ENCODE data around the gene TEX29.

Gene TEX29

DNA sequence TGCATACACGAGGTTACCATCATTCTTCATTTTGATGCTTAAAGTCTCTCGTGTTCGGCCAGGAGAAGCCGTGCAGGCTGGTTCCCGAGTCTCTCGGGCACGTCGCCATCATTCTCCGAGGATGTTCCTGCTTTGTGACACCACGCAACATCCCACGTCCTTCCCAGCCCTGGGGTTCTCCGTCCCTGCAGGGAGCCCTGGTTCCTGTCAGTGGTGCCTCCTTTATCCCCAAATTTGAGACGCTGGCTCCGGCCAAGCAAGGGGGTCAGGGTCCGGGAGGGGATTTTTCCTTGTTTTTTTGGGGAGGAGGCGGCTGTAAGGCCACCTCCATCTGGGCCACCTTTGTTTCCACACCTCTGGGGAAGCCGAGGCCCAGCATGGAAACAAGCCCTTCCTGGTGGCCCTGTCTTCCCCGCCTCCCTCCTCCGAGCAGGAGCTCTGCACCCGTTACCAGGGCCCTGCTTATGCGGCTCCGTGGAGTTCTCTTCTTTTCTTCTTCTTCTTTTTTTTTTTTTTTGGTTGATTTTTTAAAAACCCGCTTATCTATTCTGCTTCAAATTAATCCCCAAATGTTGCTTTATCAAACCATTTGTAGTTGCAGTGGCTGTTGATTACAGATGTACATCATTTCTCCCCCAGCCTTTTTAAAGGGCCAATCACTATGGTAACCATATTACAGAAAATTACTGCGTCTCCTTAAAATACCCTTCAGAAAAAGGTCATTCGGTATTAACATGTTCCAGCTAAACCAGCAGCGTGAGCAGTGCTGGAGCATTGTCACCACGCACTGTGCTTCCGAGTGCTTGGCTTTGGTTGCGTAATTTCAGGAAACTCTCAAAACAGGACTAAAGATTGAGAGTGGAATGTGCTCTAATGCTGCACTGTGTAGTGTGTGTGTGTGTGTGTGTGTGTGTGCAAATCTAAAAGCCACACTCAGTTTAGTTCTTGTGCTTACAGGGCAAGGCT lies 50.4 kb downstream of the TEX29 start:
- no peak for DNase-seq (ENCODE audit: low read depth)

DNA sequence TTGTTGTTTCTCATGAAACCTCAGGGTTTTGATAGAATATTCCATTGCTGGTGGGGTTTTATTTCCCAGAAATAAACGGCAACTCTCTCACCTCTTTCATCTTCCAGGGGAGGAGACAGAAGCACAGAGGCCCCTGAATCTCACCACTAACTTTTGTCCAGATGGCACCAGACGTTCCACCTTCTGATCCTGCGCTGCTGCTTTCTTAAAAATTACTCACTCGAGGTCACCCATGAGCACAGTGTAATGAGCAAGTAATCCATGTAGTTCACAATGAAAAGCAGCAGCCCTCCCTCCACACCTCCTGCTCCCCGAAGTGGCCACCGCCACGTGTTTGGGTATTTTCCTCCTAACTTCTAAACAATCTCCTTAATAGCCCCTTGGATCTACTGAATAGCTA lies 51.3 kb downstream of the TEX29 start:
- DNase-seq (ENCODE audit: low read depth): no peak

DNA sequence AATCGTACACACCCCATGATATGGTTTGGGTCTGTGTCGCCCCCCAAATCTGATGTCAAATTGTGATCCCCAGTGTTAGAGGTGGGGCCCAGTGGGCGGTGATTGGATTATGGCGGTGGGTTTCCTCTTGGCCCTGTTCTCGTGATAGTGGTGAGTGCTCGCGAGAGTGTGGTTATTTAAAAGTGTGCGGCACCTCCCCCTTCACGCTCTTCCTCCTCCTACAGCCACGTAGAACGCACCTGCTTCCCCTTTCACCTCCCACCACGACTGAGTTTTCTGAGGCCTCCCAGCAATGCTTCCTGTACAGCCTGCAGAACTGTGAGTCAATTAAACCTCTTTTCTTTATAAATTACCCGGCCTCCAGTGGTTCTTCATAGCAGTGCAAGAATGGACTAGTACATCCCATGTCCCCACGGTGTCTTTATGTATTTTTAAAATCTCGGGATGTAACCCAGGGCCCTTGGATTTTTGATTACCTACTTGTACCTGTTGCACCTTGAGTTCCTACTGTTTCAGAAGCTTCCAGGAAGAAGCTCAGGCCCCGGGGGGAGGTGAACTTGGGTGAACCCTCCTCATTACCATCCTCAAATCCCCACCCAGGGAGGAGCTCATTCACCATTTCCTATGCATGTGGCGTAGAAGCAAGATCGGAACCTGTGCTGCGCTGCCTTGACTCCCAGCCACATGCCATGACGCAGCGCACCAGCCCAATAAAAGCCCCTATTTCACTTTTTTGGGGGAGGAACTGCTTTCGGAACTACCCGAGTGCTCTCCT lies 52.4 kb downstream of the TEX29 start:
- no peak for DNase-seq (ENCODE audit: low read depth)

DNA sequence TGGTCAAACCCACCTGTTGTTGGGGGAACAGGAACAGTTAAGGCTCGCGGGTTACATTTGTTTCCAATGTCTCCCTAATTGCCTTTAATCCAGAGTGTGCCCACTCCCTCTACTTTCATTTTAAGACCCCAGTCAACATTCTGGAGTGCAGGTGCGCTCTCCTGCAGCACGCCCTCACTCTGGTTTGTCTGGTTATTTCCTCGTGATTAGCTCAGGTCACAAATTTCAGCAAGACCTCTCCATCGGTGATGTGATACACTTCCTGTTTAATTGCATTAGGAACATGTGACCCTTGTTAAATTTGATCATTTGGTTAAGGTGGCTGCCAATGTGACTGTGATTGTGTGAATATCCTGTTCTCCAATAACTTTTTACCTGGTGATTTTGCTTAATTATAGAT lies 53.0 kb downstream of the TEX29 start:
- DNase-seq (ENCODE audit: low read depth): no peak

DNA sequence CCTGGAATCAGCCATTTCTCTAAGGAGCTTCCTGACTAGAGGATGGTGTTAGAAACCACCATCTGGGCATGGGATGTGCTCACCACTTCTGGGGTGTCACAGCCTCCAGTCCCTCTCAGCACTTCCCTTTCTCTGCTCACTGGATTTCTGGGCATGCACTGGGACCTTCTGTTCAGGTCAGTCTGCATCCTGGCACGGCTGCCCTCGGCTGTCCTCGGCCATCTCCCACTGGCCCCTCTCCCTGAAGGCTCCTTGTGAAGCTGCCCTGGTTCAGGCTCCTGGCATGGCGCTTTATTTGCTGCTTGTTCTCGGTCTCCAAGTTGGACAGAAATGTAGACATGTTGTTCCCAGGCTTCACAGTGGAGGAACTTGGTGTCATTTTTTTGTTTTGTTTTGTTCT lies 60.0 kb downstream of the TEX29 start:
- DNase-seq (ENCODE audit: low read depth): no peak

DNA sequence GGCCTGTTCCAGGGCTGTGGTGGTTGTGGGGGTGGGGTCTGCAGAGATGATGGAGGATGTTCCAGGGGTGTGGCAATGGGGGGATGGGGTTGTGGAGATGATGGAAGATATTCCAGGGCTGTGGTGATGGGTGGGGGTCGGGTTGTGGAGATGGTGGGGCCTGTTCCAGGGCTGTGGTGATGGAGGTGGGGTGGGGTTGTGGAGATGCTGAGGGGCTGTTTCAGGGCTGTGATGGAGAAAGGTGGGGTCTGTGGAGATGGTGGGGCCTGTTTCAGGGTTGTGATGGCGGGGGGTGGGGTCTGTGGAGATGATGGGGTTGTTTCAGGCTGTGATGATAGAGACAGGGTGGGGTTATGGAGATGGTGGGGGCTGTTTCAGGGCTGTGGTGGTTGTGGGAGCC lies 62.0 kb downstream of the TEX29 start:
- no peak for DNase-seq (ENCODE audit: low read depth)

DNA sequence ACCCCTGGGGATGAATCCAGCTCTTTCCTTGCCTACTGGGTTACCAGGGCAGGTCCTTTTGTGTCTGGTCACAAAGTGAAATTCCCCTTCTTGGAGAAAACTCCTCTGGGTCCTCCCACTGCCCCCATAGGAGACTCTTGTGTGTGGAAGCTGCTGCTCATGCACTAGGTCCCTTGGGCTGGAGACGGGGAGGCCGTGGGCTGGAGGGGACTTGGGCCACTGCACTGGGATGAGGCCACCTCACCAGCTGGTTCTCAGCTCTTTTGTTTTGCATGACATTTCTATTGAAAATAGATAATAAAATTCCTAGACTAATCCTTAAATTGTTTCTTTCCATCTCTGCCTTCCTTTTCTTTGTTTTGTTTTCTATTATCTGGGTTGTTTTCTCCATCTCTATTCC lies 62.4 kb downstream of the TEX29 start:
- DNase-seq (ENCODE audit: low read depth): no peak

DNA sequence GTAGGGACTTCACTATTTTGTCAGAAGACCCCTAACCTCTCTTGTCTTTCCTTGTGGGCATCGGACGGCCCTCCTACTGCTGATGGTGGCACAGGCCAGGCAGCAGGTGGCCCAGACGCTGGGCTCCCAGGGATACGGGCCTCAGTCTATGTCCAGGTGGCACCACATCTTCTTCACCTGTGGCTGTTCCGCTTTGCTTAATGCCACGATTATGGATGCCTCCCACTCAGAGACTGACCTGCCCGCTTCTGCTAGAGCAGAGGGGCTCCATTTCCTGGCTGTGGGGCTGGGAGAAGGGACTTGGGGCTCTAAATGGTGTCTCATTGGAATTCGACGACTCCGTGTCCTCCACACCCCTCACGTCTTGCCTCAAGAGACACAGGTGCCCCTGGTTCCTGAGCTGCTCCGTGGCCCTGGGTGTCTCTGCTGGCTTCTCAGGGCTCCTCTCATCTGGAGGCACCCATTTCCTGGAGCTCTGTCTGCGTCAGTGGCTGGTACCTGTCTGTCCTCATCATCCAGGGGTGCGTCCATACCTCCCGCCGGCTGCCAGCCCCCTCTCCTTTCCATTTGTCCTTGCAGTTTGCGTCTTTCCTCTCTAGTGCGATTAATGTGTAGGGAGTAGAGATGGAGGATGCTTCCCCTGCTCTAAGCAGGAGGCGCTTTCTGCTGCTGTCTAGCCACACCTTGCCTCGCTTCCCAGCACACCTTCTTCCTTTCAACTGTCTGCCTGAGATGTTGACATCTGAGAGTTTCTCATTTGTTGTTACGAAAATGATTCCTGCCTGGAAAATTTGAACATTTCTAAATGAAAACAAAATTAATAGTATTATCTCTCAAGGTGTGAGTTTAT lies 63.4 kb downstream of the TEX29 start:
- no peak for DNase-seq (ENCODE audit: low read depth)

DNA sequence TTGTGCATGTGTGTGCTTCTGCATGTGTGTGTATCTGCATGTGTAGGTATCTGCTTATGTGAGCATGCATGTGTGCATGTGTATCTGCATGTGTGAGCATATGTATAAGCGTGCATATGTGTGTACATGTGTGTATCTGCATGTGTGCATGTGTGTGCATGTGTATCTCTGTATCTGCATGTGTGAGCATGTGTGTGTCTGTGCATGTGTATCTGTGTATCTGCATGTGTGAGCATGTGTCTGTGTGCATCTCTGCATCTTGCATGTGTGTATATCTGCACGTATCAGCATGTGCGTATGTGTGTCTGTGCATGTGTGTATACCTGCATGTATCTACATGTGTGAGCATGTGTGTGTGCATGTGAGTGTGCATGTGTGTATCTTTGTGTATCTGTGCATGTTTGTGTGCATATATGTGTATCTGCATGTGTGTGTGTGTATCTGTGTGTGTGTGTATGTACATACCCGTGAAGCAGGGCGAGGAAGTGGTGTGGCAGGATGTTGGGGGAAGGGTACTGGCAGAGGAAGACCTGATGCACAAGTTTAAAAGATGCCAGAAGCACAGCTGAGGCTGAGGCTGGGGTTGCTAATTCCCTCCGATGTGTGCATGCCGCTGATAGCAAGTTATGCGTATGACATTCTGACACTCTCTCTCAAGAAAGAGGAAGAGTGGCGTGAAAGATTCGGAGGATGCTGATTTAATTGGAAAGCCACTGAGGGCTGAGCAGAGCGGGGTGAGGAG lies 64.2 kb downstream of the TEX29 start:
- no peak for DNase-seq (ENCODE audit: low read depth)

DNA sequence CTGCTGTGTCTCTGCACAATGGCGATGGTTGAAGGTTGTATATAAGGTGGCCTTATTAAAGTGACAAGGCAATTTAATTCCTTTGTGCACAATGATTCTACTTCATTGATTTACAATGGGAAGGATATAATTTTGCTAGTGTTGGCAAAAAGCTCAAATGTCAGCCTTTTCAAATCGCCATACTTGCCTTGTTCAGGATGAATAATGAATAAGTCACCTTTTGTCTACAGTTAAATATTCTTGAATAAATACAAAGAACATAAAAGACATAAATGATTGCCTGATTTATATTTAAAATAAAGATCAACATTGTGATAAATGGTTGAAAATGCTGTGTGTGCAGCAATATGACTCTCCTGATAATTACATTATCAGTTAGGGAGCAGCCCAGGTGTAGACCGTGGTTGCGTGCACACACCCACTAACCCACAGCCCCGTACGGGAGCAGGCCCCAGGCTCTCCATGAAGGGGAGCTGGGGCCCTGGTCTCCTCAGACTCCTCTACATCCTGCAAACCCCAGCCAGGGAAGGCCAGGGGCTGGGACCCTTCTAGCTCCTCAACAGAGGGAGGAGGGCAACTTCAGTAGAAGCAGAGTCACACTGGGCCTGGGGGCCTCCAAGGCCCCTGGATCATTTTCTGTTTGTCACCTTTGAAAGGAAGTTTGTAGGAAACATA lies 64.9 kb downstream of the TEX29 start:
- no peak for DNase-seq (ENCODE audit: low read depth)

DNA sequence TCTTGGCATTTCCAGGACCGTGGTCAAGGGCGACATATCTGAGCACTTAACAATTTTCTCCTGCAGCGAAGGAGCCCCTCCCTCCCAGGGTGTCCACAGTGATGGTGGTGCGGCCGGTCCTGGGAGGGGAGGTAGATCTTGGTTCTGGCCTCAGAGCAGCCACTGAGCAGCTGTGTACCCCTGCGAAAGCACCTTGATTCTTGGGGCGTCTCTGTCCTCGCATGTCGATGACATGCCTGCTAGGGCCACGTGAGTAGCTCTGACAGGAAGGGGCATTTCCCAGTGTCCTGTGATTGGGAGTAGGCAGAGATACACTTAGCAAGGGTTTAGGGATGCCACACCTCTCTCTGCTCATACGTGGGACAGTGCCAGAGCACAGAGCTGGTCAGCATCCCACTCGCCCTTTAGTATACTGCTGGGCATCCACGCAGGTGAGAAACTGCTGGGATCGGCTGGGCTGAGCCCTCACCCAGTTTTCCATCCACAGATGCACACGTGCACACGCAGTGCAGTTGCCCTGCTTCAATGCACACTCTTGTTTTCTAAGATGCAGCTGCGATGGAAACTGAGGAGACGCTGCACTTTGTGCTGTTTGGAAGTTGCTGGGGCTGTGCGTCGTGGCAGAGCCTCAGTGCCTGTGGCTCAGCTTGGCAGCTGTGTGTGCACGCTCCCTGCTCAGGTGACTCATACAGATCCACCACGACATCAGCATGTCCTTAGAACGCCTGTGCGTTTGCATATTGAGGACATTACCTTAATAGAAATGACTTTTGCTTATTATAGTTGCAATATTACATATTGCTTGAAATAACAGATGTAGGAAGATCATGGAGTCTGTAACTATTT lies 66.8 kb downstream of the TEX29 start:
- no peak for DNase-seq (ENCODE audit: low read depth)

DNA sequence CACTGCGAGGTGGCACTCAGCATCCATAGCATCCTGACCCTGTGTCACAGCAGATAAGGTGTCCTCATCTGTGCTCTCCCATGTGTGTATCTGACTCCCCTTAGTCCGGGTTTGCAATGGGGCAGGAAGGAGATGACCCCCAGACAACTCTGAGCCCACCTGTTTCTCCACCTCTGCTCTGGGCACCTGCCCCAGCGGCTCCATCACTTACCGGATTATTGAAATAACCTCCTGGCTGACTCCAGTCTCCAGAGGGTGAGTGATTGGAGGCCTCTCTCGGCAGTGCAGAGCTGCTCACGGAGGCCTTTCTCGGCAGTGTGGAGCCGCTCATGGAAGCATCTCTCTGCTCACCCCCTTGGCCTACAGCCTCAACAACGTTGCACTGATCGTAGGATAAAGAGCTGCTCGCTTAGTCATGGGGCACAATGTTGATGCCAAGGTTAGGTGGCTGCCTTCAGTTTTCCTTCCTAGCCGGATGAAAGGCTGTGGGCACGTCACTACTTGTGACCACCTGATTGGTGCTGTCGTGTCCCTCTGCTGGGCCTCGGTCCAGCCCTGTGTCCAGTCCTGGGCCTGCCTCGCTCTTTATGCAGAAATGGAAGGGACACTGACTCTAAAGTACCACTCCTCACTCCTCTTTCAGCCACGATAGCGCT lies 67.6 kb downstream of the TEX29 start:
- no peak for DNase-seq (ENCODE audit: low read depth)

DNA sequence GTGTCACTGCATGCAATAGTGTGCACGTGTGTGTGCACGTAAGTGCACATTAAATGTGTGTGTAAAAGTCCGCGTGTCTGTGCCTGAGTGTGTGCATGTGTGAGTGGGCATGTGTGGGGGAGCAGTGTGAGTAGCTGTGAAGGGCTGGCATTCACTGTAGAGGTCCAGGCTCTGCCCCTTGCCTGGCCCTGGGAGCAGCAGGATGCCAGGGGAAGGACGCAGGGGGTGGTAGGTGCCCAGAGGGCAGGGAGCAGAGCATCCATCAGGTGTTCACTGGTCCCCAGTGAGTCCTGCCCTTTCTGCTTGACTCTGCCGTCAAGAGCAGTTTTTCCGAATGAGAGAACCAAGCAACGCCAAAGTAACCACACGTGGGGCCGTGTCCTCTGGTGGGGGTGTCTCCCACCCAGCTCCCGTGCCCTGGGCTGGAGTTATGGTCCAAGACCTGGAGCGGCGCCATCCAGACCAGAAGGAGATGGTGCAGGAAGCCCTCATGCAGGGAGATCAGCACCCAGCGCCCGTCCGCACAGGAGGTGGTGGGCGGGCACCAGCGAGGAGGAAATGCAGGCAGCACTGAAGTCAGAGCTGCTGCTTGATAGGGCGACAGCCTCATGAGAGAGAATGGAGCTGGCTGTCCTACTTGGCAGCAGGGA lies 68.5 kb downstream of the TEX29 start:
- peak; percentile 29 for DNase-seq (ENCODE audit: low read depth)

DNA sequence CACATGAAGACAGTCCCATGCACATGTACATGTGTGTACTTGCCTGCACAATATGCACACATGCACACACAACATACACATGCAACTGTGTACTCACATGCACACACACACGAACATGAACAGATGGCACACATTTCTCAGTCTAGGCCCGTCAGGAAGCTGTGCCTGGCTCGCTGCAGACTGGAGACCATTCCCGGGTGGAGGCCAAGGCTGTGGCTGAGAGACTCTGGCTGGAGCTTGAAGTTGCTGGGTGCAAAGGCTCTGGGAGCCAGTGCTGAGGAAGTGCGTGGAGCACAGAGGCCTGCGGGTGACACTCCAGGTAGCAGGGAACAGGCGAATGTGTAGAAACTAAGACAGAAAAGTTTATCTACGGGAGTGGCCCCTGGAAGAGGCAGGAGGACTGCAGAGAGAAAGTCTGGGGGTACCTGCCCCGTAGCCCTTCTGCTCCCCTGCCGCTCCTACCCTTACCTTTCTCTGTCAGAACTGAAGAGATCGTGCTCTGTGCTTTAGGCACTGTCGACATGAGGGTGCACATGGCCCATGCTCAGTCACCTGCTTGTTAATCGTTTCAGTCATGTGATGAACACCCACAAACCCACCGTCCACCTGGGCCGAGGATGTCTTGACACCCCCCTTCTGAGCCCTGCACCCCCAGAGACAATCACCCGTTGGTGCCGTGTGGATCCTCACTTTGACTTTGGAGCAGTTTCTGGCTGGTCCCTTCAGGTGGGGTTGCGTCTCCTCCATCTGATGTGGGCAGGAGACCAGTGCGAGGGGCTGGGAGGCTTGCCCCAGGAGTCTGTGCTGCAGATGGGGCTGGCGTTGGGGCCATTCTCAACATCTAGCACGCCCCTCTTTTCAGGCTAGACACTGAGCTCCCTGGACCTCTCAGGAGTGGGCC lies 69.4 kb downstream of the TEX29 start:
- no peak for DNase-seq (ENCODE audit: low read depth)

DNA sequence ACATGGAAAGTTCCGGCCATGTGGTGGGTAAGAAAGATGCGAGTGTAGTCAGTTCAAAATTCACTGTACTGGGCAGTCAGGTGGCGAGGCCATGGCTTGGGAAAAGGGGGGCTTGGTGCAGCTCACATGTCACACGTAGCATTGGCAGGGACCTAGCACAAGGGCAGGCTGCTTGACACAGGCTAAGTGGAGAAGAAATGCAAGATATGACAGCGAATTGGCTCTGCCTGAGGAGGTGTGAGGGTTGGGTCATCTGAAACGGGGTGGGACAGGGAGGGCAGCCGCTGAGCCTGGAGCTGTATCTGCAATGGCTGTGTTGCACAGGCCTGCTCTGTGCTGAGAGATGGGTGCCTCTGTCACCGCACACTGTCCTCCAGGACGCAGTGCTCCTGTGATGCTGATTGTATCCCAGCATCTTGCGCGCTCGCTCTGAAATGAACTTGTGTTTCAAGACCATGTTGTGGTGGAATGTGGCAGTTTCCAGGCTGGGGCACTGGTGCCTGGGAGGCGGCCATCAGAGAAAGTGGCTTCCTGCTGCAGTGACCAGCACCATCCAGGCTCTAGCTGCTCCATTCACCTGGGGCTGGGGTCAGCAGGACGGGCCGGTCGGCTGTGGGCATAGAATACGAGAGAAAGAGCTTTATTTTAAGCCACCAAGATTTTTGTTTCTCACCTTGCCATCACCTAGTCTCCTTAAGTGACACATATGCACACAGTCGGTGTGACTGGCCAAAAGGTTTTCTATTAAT lies 70.3 kb downstream of the TEX29 start:
- no peak for DNase-seq (ENCODE audit: low read depth)

DNA sequence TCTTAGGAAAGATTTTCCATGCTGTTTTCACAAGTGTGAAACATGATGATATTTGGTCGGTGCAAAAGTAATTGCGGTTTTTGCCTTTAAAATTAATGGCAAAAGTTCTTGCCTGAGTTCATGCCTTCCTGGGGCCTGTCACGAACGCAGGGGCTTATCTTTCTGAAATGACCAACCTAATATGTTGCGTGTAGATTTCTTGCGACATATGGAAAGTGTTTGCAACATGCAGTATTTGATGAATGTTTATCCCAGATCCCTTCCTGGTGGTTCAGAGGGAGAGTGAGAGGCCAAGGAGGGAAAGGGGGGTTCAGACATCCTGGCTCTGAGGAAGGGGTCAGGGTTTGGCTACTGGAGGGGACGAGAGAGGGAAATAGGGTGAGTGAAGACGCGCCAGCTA lies 72.0 kb downstream of the TEX29 start:
- no peak for DNase-seq (ENCODE audit: low read depth)

DNA sequence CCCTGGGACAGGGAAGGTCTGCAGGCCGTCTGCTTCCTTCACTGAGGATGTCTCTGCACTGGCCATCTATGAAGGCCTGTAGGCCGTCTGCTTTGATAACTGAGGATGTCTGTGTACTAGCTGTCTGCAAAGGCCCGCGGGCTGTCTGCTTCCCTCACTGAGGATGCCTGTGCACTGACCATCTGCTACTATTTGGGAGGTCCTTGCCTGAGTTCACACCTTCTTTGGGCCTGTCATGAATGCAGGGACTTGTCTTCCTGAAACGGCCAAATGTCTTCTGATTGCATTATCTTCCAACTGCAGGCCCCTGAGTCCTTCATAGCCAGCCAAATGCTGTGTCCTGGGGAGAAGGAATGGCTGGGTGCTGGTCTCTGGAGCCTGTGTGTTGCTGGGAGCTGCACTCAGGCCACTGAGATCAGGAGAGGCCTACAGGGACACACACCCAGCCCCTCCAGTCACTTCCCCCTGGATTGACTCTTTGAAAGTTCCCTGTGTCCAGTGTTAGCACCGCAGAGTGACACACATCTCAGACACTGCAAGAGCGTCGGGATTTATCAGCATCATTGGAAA lies 72.9 kb downstream of the TEX29 start:
- DNase-seq (ENCODE audit: low read depth): no peak

Measured in activated T-cell treated with anti-CD3 and anti-CD28 coated beads for 1 hour (primary cell).